NOMO-1 treated with DMSO at 0.1 percent for 48 hours (cell line): Measurements from ENCODE around the gene LRP6.
"Not testable (repeated sequence)": the region's sequence is repeated elsewhere in the genome, so short reads cannot be mapped to it uniquely, and the experiment has no call there.

Experiments
- DNase-seq: peaks from one replicate; lab custom pipeline; 2025; ENCODE audit not compliant: unreplicated experiment; lab: John Stamatoyannopoulos, UW

LRP6 gene

DNA sequence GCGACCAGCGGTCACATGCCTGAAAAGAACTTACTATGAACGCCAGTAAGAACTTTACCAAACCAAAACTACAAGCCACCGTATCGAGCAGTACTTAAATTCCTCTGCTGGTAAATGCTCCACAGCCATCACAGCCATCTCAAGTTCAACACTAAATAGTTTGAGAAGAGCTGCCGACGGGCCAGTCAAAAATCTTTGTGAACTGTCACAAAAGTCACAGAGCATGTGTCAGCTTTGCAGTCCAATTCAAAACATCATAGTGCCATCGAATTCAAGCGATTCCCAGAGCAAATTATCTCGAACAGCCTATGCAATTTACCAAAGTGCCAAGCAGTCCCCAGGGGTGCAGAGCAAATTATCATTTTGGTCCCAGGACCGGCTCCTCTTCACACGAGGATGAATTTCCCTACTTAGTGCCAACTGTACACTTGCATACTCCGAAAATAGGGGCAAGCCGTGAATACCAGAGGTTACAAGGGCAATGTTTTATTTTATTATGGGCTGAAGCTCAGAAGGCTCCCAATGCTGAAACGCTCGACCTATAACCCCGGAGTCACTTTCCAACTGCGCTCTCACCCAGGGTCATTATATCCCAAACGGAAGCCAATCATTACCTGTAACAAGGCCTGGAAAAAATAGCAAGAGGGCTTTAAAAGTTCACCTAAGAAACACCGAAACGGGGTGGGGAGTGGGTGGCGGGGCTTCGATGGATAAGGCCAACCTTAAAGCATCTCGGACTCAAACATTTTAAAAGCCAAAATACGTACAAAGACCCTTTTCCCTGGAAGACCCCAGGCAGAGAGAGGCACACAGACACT, 1.1 kb downstream of the LRP6 start:
- no peak for DNase-seq

DNA sequence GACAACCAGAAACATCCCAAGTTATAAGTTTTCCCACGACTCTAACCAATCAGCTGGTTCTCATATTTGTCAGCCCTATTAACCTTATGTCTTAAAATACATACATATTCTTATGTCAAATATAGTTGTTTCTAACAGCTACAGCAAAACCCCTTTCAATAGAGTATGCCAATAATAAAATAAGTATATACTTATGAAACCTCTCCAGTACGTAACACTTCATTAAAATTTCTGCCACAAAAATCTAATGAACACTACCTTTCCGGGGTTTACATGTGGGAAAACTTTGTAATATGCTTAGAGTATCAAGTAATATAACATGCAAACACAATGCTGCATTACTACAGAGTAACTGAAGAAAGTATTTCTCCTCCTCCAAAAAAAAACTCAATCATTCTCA, 1.8 kb downstream of the LRP6 start:
- DNase-seq: no peak

DNA sequence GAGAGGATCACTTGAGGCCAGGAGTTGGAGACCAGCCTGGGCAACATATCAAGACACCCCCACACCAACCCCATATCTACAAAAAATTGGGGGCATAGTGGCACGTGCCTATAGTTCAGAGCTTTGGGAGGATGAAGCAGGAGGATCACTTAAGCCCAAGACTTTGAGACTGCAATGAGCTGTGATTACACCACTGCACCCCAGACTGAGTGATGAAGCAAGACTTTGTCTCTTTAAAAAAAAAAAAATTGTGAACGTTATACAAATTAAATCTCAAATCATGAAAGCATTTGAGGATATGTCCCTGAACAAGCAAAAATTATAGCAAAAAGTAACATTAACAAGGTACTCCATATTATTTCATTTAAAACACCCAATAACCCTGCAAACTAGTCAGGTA, 2.9 kb downstream of the LRP6 start:
- DNase-seq: no peak

DNA sequence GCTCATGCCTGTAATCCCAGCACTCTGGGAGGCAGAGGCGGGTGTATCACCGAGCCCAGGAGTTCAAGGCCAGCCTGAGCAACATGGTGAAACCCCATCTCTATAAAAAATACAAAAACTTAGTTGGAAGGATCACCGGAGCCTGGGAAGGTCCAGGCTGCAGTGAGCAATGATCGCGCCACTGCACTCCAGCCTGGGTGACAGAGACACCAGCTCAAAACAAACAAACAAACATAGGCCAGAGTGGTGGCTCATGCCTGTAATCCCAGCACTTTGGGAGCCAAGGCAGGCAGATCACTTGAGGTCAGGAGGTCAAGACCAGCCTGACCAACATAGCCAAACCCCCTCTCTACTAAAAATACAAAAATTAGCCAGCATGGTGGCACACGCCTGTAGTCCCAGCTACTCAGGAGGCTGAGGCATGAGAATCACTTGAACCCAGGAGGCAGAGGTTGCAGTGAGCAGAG, 10.5 kb downstream of the LRP6 start:
- DNase-seq: not testable (repeated sequence)

DNA sequence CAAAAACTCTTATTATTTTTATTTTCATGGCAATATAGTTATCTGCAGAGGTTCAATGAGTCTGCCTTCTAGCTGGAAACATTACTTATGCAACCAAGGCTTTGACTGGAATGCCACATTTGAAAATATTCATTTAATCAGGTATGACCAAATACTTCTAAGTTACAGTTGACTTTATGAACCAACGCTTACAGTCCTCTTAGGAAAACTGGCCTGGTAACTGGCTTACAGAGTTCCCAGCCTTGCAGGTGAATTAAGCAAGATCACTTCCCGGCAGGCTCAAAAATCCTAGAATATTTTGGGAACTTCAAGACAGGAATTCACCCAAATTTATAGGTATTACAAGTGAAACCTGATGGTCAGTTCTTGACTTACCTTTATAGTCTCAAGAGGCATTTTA, 12.3 kb downstream of the LRP6 start:
- DNase-seq: no peak

DNA sequence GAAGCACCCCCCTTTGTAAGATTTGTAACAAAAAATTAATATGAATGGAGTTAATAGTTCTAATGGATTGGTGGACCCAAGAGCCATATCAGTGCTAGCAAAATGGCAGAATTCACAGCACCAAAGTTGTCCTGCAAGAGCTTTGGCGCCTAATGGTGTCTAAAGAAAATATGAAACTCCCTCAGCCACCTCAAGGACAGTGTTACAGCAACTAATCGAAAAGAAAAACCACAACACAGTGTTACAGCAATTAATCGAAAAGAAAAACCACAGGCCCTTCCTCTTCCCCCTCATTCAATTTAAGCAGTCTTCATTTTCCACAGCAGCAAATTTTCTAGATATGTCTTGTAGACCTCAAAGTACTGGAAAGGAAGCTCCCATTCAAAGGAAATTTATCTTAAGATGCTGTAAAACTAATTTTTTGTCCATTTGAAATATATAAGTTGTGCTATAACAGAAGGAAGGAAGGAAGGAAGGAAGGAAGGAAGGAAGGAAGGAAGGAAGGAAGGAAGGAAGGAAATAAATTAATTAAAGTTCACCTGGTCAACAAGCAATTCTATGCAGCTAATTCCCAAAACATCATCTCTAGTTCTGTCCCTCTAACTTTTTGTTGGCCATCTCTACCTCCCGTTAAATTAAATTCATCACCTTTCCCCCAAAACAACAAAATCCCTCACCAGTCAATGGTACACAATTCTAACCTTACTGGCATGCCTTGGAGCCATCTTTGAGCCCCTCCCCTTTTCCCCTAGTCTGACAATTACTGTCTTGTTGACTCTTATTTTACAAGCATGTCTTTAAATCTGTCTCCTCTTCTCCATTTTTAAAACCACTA, 17.4 kb downstream of the LRP6 start:
- DNase-seq: peak; percentile 54

DNA sequence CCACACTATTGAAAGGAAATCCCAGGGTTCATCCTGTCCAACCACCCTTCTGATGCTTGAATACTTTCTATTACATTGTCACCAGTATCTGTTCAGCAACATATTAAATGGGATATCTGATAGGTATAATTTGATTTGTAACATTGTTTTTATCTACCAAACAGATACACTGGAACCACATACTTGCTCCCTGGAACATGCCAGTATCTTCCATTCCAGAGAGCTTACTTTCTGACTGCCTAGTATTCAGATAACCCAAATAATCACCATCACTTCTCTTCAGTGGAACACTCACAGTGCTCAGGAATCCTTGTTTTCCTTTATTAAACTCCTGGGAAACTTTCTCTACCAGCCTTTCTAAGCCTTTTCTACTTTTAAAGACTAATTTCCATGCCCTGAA, 19.3 kb downstream of the LRP6 start:
- no peak for DNase-seq

DNA sequence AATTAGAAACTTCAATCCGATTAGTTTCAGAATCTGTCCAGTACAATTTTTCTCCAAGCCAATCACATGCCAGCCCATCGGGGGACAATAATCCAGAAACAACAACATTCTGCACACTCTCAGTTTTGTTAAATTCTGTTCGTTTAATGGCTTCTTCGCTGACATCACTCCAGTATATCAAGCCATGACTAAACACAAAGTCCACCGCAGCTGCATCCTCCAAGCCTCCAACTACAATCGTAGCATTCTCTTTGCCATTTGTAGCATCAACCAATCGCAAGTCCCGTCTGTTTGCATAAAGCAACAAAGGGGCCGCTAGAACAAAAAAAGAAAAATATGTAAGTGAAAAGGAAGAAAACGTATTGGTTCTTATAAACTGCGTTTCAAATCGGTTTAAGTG, 22.5 kb downstream of the LRP6 start:
- no peak for DNase-seq

DNA sequence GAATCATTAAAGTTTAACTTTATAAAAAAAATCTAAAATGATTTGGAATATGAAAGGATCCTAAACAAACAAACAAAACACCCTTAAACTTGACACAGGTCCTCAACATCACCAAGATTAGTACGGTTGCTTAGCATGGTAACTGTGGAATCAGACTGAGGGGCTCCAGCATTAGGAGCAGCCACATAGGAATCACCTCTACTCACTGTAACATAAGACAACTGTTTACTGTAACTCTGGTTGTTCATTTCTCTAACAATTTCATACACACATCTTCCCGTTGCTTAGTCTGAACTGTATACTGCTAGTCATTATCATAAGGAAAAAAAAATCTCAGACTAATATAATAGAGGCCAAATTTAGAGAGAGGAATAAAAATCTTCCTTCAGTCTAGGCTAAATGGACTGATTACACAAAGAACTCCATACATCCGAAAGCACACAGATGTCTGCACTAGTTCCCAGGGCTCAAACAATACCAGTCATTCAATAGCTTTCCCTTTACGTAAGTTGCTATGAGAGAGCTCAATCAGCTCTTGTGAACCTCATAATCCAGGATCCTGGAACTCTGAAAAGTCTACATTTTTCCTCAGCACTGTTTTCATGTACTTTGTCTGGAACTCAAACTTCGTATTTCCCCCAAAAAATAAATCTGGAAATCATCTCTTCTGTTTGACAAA, 26.0 kb downstream of the LRP6 start:
- no peak for DNase-seq

DNA sequence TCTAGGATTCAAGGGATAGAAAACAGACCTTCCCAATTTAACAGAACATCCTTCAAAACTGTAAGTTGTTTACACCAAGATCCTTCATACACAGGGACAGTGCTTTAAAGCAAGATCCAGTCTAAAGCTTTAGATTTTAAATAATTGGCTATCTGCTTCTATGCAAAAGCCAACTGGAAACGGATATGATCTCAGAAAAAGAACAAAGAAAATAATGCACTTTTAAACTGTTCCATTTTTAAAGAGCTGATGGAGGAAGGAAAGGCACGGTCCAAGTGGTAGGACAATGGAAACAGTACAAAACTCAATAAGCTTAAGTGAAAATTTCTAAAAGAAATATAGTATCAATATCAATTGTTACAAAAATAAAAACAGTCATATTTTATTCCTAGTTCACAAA, 27.7 kb downstream of the LRP6 start:
- DNase-seq: no peak

DNA sequence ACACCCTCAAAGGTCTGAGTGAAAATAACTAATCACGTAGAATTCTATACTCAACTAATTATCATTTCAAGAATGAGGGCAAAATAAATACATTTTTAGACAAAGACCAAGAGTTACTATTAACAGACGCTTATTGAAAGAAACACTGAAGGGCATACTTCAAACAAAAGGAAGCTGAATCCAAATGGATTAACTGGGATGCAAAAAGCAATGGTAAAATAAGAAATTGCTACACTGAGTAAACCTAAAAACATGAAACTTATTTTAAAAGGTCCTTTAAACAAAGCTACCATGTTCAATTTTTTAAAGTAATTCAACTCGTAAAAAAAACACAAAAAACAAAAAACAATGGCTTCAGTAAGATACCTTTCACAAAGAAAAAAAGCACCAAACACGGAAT, 28.2 kb downstream of the LRP6 start:
- no peak for DNase-seq

DNA sequence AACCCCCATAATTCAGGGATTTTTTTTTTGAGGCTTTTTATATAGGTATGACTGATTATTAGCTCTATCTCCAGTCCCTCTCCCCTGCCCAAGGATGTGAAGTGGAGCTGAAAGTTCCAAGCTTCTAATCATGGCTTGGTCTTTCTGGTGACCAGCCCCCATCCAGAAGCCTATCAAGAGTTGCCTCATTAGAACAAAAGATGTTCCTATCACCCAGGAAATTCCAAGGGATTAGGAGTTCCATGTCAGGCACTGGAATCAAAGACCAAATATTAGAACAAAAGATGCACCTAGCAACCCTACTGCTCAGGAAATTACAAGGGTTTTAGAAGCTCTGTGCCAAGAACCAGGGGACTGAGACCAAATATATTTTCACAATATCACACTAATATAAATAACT, 29.9 kb downstream of the LRP6 start:
- DNase-seq: no peak

DNA sequence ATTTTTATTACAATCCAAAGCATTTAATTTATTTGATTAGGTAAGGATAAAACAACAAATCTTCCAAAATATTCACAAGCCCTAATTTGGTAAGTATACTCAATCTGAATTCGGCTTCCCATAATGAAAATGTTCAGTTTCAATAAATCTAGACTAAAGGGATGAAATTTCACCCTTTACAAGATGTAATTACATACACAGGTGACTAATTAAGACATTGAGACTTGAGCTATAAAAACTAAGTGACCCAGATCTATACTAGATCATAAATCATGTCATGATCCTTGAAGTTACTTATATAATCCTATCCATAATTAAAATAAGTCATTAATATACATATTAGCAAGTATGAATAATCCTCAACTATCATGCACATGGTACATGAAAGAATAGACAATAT, 36.6 kb downstream of the LRP6 start:
- no peak for DNase-seq

DNA sequence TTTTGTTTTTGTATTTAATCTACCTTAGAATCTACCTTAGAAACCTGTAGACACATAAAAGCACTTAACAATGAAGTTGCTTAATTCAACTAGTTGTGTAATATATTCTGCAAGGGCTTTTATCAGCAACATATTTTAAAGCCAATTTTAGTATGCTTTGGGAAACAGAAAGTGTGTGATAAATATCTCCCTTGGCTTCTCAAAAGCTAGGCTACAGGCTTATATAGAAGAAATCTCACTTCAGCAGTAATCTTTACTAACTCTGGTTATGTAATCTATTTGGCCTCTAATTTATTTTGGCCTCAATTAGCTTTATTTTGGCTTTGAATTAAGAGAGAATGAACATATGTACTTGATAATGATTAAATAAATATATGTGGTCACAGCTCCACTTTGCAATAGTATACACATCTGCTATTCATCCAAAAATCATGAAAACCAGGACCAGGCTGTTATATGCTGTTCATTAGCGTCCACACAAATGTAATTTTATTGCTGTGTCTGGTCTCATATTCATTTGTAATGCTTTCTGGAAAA, 37.2 kb downstream of the LRP6 start:
- DNase-seq: peak; percentile 38

DNA sequence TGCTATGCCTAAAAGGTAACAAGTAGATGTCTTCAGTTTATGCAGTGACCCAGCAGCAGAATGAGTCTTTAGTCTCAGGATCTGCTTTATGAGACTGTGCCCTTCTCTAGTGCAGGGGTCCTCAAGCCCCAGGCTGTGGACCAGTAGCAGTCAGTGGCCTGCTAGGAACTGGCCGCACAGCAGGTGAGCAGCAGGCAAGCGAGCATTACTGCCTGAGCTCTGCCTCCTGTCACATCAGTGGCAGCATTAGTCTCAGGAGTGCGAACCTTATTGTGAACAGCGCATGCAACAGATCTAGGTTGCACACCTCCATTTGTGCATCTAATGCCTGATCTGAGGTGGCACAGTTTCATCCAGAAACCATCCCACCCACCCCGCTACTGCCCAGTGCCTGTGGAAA, 38.4 kb downstream of the LRP6 start:
- no peak for DNase-seq

DNA sequence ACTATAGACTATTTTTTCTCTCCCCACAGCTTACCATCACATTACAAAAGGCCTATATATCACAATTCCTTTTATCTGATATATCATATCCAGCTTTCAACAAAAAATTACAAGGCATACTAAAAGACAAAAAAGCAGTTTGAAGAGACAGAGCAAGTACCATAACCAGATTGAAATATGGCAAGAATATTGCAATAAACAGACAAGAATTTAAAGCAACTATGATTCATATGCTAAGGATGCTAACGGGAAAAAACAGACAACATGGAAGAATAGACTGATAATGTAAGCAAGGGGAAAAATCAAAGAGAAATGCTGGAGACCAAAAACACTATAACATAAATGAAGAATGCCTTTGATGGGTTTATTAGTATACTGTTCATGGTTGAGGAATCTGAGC, 40.7 kb downstream of the LRP6 start:
- DNase-seq: no peak

DNA sequence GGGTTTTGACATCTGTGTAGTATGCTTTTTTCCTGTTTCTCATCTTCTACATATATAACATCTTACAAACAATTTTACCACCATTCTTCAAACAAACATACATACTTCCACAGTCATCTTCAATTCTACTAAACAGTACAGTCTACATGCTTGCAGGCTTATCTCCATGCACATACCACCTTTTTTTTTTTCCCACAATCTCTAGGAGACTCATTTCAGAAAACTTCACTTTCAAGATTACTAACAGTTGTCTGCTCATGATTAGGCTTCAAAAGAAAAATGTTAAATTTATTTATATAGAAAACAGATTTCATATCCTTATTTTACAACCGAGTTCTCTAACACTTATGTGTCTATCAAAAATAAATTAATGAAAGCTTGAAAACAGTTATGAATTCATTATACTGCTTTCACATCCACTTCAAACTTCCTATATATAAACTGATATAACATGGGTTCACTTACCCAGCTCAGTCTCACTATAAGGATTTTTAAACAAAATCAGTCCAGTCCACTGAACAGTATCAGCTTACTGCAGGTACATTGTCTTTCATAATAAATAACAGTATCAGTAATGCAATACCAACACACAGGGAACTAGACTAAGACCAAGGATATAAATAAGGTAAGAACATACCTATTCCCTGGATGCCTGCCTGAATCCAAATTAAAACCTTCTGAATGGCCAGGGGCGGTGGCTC, 42.5 kb downstream of the LRP6 start:
- no peak for DNase-seq

DNA sequence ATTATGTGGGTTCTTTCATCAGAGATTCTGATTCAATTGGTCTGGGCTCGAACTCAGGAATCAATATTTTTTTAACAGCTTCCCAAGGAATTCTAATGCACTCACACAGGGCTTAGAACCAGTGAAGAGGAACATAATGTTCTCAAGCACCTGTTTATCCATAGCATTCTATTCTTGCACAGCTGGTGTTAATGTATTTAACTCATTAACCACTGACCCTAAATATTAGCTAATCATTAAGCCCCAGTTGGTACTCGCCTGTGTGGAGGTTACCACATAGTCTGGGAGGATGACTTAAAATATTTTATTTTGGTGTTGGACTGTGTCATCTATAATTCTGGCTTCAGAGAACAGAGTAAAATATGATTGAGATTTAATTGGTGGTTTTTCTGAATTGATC, 45.3 kb downstream of the LRP6 start:
- no peak for DNase-seq

DNA sequence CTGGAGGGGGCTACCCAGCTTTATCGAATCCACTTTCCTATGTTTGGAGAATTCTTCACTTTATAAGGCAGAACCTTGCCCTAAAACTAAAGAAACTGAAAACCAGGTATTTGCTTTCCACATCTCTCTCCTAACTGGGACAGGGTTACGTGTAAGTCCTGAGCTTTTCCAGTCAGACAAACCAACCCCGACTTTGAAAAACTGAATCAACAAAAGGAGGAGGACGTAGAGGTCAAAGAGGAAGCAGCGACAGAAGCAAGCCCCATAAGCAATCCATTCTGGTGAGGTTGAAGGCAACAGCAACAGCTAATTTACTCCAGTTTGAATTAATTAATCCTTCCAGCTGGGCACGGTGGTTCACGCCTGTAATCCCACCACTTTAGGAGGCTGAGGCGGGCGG, 47.2 kb downstream of the LRP6 start:
- DNase-seq: no peak

DNA sequence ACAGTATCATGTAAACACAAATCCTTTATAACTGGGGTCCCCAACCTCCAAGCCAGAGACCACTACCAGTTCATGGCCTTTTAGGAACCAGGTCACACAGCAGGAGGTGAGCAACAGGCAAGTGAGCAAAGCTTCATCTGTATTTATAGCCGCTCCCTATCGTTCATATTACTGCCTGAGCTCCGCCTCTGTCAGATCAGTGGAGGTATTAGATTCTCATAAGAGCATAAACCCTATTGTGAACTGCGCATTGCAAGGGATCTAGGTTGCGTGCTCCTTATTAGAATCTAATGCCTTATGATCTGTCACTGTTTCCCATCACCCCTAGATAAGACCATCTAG, 49.9 kb downstream of the LRP6 start:
- DNase-seq: no peak
